WTC11 (cell line): ENCODE measurements around the gene RPUSD3. TPM values are rescaled to one million over a fixed set of nuclear protein-coding genes. Genes with fewer than 3 reads are reported as not detected.

Experiments
- ATAC-seq: fragments of 200-7000 bp; cut with Tn5 transposase; 2 replicates; pipeline ENCODE4 v1.10.0; 2021; ENCODE audit warnings: mild to moderate bottlenecking, moderate library complexity
- CTCF ChIA-PET: fragments of 300-600 bp; sonication (Branson Sonifier 250); formaldehyde crosslinking; loops from one replicate; lab custom pipeline; 2021; ENCODE audit warnings: antibody characterized with exemption; lab: Charles Lee
- POLR2A ChIA-PET: fragments of 350-600 bp; sonication (Branson Sonifier 250); formaldehyde crosslinking; loops from one replicate; lab custom pipeline; 2021; ENCODE audit warnings: antibody characterized with exemption; lab: Charles Lee
- DNase-seq: peaks from one replicate; pipeline ENCODE4 v3.0.0; 2021; ENCODE audit warnings: low spot score
- H3K27ac Mint-ChIP-seq: 2 replicates; pipeline ENCODE4 v1.8.0; 2021; ENCODE audit warnings: mixed read lengths
- H3K27me3 Mint-ChIP-seq: 2 replicates; pipeline ENCODE4 v1.8.0; 2021; ENCODE audit warnings: low read depth, mild to moderate bottlenecking, moderate library complexity, mixed read lengths
- H3K36me3 Mint-ChIP-seq: 2 replicates; pipeline ENCODE4 v1.8.0; 2021; ENCODE audit warnings: mixed read lengths
- H3K4me1 Mint-ChIP-seq: 2 replicates; pipeline ENCODE4 v1.8.0; 2022; ENCODE audit warnings: mixed read lengths
- H3K4me3 Mint-ChIP-seq: 2 replicates; pipeline ENCODE4 v1.8.0; 2021; ENCODE audit warnings: mild to moderate bottlenecking, moderate library complexity, mixed read lengths
- H3K9me3 Mint-ChIP-seq: 2 replicates; pipeline ENCODE4 v1.8.0; 2021; ENCODE audit warnings: mixed read lengths
- ARID4B ChIP-seq: sonication (generic); formaldehyde crosslinking; IDR thresholded peaks from 2 replicates; pipeline ENCODE4 v1.8.0; 2023; ENCODE audit warnings: missing genetic modification reagents, mild to moderate bottlenecking, borderline replicate concordance
- ATF2 ChIP-seq: sonication (generic); formaldehyde crosslinking; IDR thresholded peaks from 2 replicates; pipeline ENCODE4 v1.8.1; 2022; ENCODE audit warnings: low read depth, missing genetic modification reagents, borderline replicate concordance
- CBFB ChIP-seq: sonication (generic); formaldehyde crosslinking; IDR thresholded peaks from 2 replicates; pipeline ENCODE4 v1.8.1; 2022; ENCODE audit warnings: mild to moderate bottlenecking, low read depth, missing genetic modification reagents
- CTCF ChIP-seq: fragments of 200-600 bp; IDR thresholded peaks from 2 replicates; pipeline ENCODE4 v1.8.0; 2022; ENCODE audit warnings: antibody characterized with exemption
- ETV6 ChIP-seq: sonication (generic); formaldehyde crosslinking; IDR thresholded peaks from 2 replicates; pipeline ENCODE4 v1.8.1; 2022; ENCODE audit warnings: mild to moderate bottlenecking, missing genetic modification reagents
- FOXK1 ChIP-seq: sonication (generic); formaldehyde crosslinking; IDR thresholded peaks from 2 replicates; pipeline ENCODE4 v1.8.0; 2022; ENCODE audit warnings: mild to moderate bottlenecking, moderate library complexity, missing genetic modification reagents
- GRHL2 ChIP-seq: fragments of 250-450 bp; sonication (Bioruptor Pico); IDR thresholded peaks from 2 replicates; pipeline ENCODE4 v1.8.0; 2022; ENCODE audit warnings: mild to moderate bottlenecking, moderate library complexity; ENCODE audit not compliant: insufficient replicate concordance, severe bottlenecking
- IRF2 ChIP-seq: sonication (generic); formaldehyde crosslinking; IDR thresholded peaks from 2 replicates; pipeline ENCODE4 v1.8.0; 2022; ENCODE audit warnings: low read depth, missing genetic modification reagents, borderline replicate concordance
- NFATC4 ChIP-seq: fragments of 250-450 bp; sonication (Bioruptor Pico); IDR thresholded peaks from 2 replicates; pipeline ENCODE4 v1.9.0; 2021; ENCODE audit warnings: mild to moderate bottlenecking
- OVOL2 ChIP-seq: fragments of 250-450 bp; sonication (Bioruptor Pico); IDR thresholded peaks from 2 replicates; pipeline ENCODE4 v1.9.0; 2021; ENCODE audit warnings: mild to moderate bottlenecking, borderline replicate concordance
- SMAD4 ChIP-seq: sonication (generic); formaldehyde crosslinking; IDR thresholded peaks from 2 replicates; pipeline ENCODE4 v1.8.0; 2022; ENCODE audit warnings: mild to moderate bottlenecking, missing genetic modification reagents
- SOX15 ChIP-seq: fragments of 250-450 bp; sonication (Bioruptor Pico); IDR thresholded peaks from 2 replicates; pipeline ENCODE4 v1.9.0; 2021; ENCODE audit warnings: mild to moderate bottlenecking
- ZNF281 ChIP-seq: sonication (generic); formaldehyde crosslinking; IDR thresholded peaks from 2 replicates; pipeline ENCODE4 v1.8.0; 2023; ENCODE audit warnings: mild to moderate bottlenecking, missing genetic modification reagents
- ZNF317 ChIP-seq: sonication (generic); formaldehyde crosslinking; IDR thresholded peaks from 2 replicates; pipeline ENCODE4 v1.8.1; 2023; ENCODE audit warnings: low read depth, mild to moderate bottlenecking, moderate library complexity, missing genetic modification reagents, borderline replicate concordance
- ZNF416 ChIP-seq: fragments of 250-450 bp; sonication (Bioruptor Pico); IDR thresholded peaks from 2 replicates; pipeline ENCODE4 v1.9.0; 2021; ENCODE audit warnings: mild to moderate bottlenecking, inconsistent platforms
- total RNA-seq: library from RNA; stranded (reverse); gene quantifications from 3 replicates; pipeline ENCODE4 v1.2.3, GENCODE V29; 2021
- TF ChIP-seq, protein P1 (sequence below): fragments of 250-450 bp; sonication (Bioruptor Pico); IDR thresholded peaks from 2 replicates; pipeline ENCODE4 v1.9.0; 2021; ENCODE audit warnings: mild to moderate bottlenecking, borderline replicate concordance
- TF ChIP-seq, protein P2 (sequence below): sonication (generic); formaldehyde crosslinking; conservative IDR thresholded peaks from 2 replicates; pipeline ENCODE4 v1.8.1; 2023; ENCODE audit warnings: mild to moderate bottlenecking, low read depth, missing genetic modification reagents, moderate library complexity

The RPUSD3 gene
- total RNA-seq, 1 experiment from 2014 or later = 95.5 TPM

DNA sequence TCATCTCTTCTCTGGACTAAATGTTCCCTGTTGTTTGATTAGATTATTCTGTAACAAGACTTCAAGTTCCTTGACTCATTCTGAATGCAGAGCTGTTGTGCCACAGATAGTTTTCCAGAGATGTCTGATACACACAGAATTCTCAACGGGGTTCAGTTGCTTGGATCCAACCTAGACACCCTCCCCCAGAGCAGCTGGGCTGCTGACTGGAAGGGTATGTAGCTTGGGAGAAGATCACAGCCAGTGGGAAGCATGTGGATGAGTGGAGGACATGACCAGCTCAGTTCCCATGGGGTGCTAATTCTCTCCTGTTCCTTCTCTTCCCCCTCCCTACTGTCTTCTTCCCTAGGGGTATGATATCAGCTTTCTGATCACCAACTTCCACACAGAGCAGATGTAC, 40.3 kb downstream of the RPUSD3 start (continued):
- TF ChIP-seq CTCF = no peak
- no peak for TF ChIP-seq OVOL2 (CRISPR knock-in tag)
- TF ChIP-seq, all 79 proteins: peak for 0

GRCh38 chr3:9800529-9800928, 43.3 kb downstream of the RPUSD3 start:
- Mint-ChIP-seq H3K36me3 (peaks cover 73% of the 10 kb centered on the region), H3K4me1 (no peaks in the 10 kb centered on the region), H3K4me3 (no peak overlapping the region), H3K27me3 (no peaks in the 10 kb centered on the region), H3K27ac (no peak overlapping the region), H3K9me3 (no peaks in the 10 kb centered on the region)
- CTCF ChIA-PET = interaction anchor here (0.6 kb wide), 1 partner anchor 48 kb away, joined by 4 read pairs; no protein-coding TSS in a partner anchor
- ATAC-seq (peak; percentile 48; the same call in 1 of the 2 replicates), DNase-seq (no peak)
- POLR2A ChIA-PET = no interaction called here
- no peak for TF ChIP-seq ZNF281 (CRISPR knock-in tag)
- TF ChIP-seq, protein P1, sequence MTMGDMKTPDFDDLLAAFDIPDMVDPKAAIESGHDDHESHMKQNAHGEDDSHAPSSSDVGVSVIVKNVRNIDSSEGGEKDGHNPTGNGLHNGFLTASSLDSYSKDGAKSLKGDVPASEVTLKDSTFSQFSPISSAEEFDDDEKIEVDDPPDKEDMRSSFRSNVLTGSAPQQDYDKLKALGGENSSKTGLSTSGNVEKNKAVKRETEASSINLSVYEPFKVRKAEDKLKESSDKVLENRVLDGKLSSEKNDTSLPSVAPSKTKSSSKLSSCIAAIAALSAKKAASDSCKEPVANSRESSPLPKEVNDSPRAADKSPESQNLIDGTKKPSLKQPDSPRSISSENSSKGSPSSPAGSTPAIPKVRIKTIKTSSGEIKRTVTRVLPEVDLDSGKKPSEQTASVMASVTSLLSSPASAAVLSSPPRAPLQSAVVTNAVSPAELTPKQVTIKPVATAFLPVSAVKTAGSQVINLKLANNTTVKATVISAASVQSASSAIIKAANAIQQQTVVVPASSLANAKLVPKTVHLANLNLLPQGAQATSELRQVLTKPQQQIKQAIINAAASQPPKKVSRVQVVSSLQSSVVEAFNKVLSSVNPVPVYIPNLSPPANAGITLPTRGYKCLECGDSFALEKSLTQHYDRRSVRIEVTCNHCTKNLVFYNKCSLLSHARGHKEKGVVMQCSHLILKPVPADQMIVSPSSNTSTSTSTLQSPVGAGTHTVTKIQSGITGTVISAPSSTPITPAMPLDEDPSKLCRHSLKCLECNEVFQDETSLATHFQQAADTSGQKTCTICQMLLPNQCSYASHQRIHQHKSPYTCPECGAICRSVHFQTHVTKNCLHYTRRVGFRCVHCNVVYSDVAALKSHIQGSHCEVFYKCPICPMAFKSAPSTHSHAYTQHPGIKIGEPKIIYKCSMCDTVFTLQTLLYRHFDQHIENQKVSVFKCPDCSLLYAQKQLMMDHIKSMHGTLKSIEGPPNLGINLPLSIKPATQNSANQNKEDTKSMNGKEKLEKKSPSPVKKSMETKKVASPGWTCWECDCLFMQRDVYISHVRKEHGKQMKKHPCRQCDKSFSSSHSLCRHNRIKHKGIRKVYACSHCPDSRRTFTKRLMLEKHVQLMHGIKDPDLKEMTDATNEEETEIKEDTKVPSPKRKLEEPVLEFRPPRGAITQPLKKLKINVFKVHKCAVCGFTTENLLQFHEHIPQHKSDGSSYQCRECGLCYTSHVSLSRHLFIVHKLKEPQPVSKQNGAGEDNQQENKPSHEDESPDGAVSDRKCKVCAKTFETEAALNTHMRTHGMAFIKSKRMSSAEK (CRISPR knock-in tag) = no peak
- TF ChIP-seq ARID4B = no peak
- no peak for TF ChIP-seq OVOL2 (CRISPR knock-in tag)
- no peak for TF ChIP-seq FOXK1 (CRISPR knock-in tag)
- TF ChIP-seq CBFB (CRISPR knock-in tag) = no peak
- TF ChIP-seq SOX15 (CRISPR knock-in tag) = no peak
- TF ChIP-seq ZNF416 (CRISPR knock-in tag) = no peak
- TF ChIP-seq ETV6 (CRISPR knock-in tag) = no peak
- no peak for TF ChIP-seq ATF2 (CRISPR knock-in tag)
- TF ChIP-seq GRHL2 (CRISPR knock-in tag) = no peak
- no peak for TF ChIP-seq SMAD4 (CRISPR knock-in tag)
- no peak for TF ChIP-seq NFATC4 (CRISPR knock-in tag)
- no peak for TF ChIP-seq ZNF317
- TF ChIP-seq IRF2 (CRISPR knock-in tag) = no peak
- TF ChIP-seq, protein P2, sequence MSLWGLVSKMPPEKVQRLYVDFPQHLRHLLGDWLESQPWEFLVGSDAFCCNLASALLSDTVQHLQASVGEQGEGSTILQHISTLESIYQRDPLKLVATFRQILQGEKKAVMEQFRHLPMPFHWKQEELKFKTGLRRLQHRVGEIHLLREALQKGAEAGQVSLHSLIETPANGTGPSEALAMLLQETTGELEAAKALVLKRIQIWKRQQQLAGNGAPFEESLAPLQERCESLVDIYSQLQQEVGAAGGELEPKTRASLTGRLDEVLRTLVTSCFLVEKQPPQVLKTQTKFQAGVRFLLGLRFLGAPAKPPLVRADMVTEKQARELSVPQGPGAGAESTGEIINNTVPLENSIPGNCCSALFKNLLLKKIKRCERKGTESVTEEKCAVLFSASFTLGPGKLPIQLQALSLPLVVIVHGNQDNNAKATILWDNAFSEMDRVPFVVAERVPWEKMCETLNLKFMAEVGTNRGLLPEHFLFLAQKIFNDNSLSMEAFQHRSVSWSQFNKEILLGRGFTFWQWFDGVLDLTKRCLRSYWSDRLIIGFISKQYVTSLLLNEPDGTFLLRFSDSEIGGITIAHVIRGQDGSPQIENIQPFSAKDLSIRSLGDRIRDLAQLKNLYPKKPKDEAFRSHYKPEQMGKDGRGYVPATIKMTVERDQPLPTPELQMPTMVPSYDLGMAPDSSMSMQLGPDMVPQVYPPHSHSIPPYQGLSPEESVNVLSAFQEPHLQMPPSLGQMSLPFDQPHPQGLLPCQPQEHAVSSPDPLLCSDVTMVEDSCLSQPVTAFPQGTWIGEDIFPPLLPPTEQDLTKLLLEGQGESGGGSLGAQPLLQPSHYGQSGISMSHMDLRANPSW (CRISPR knock-in tag) = no peak
